Endothelial cell of umbilical vein (primary cell): ENCODE data around the gene FSD1L.

Source experiments
- CTCF ChIP-seq, 2 donors: IDR thresholded peaks; 1 replicate in 1 of 2; 2 replicates in 1 of 2; pipeline ENCODE4 v1.5.1; 2011; ENCODE audit warnings: low read length in 2 of 2, mild to moderate bottlenecking in 2 of 2, moderate library complexity in 2 of 2, control low read depth in 1 of 2, inconsistent platforms in 1 of 2, low read depth in 1 of 2; ENCODE audit not compliant: insufficient read depth in 1 of 2; ENCODE audit errors: extremely low read depth in 1 of 2
- GATA2 ChIP-seq: IDR thresholded peaks from 2 replicates; pipeline ENCODE4 v1.7.0; 2011; ENCODE audit warnings: low read depth, mild to moderate bottlenecking, moderate library complexity, mixed read lengths, low read length; ENCODE audit not compliant: insufficient read length, insufficient read depth
- MAX ChIP-seq: IDR thresholded peaks from 2 replicates; pipeline ENCODE4 v1.6.1; 2011; ENCODE audit not compliant: insufficient read depth, insufficient read length
- POLR2A ChIP-seq: IDR thresholded peaks from 2 replicates; pipeline ENCODE4 v1.6.1; 2012; ENCODE audit warnings: low read depth, mild to moderate bottlenecking, control low read depth, low read length

- TF ChIP-seq CTCF (IDR thresholded peaks at IDR 0.05; ENCODE audit: extremely low read depth in 1 of 2, insufficient read depth in 1 of 2, low read depth in 1 of 2, low read length in 2 of 2) = no peak
- TF ChIP-seq MAX = no peak
- no peak for TF ChIP-seq POLR2A
- no peak for TF ChIP-seq GATA2
Observed at GRCh38 chr9:105501414-105501813, 53.6 kb downstream of the FSD1L start.
